ENCODE results near the gene C2.

Gene C2

DNA sequence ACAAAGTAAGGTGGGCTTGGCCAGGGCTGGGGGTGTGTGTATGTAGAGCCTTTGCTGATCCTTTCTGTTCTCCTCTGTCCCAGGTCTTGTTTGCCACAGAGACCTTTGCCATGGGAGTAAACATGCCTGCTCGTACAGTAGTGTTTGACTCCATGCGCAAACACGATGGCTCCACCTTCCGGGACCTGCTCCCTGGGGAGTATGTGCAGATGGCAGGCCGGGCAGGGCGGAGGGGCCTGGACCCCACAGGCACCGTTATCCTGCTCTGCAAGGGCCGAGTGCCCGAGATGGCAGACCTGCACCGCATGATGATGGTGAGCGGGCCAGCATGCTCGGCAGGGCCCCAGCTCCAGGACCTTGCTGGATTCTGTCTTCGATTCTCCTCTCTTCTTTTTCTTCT lies 38.2 kb downstream of the C2 start:
- DNase-seq (ENCODE audit: low read depth) = no peak
- H3K4me3 ChIP-seq (ENCODE audit: low read depth, low read length) = no peak overlapping the region
- TF ChIP-seq MYC (IDR thresholded peaks at IDR 0.05; ENCODE audit: low read depth, low read length) = no peak

DNA sequence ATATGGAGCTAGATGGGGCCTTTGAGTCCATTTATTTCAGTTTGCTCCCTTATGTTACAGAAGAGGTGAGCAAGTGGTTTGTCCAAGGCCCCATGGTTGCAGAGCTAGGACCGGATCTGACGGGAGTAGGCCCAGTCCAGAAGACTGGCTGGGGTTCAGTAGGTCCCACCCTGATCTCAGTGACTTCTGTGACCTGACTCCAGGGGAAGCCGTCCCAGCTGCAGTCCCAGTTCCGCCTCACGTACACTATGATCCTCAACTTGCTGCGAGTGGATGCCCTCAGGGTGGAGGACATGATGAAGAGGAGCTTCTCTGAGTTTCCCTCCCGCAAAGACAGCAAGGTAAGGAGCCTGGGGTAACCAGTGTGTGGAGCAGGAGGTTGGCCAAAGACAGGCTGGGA lies 39.0 kb downstream of the C2 start:
- TF ChIP-seq MAX (IDR thresholded peaks at IDR 0.05; ENCODE audit: low read depth, low read length) (no peak), MYC (IDR thresholded peaks at IDR 0.05; ENCODE audit: low read depth, low read length) (no peak), POLR2A (IDR thresholded peaks at IDR 0.05; ENCODE audit: extremely low read depth, insufficient read length) (no peak)
- TF ChIP-seq, protein P1, sequence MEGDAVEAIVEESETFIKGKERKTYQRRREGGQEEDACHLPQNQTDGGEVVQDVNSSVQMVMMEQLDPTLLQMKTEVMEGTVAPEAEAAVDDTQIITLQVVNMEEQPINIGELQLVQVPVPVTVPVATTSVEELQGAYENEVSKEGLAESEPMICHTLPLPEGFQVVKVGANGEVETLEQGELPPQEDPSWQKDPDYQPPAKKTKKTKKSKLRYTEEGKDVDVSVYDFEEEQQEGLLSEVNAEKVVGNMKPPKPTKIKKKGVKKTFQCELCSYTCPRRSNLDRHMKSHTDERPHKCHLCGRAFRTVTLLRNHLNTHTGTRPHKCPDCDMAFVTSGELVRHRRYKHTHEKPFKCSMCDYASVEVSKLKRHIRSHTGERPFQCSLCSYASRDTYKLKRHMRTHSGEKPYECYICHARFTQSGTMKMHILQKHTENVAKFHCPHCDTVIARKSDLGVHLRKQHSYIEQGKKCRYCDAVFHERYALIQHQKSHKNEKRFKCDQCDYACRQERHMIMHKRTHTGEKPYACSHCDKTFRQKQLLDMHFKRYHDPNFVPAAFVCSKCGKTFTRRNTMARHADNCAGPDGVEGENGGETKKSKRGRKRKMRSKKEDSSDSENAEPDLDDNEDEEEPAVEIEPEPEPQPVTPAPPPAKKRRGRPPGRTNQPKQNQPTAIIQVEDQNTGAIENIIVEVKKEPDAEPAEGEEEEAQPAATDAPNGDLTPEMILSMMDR (IDR thresholded peaks at IDR 0.05; ENCODE audit: low read depth, low read length) = no peak
- DNase-seq (ENCODE audit: low read depth) = no peak
- H3K4me3 ChIP-seq (ENCODE audit: low read depth, low read length) = no peak overlapping the region

DNA sequence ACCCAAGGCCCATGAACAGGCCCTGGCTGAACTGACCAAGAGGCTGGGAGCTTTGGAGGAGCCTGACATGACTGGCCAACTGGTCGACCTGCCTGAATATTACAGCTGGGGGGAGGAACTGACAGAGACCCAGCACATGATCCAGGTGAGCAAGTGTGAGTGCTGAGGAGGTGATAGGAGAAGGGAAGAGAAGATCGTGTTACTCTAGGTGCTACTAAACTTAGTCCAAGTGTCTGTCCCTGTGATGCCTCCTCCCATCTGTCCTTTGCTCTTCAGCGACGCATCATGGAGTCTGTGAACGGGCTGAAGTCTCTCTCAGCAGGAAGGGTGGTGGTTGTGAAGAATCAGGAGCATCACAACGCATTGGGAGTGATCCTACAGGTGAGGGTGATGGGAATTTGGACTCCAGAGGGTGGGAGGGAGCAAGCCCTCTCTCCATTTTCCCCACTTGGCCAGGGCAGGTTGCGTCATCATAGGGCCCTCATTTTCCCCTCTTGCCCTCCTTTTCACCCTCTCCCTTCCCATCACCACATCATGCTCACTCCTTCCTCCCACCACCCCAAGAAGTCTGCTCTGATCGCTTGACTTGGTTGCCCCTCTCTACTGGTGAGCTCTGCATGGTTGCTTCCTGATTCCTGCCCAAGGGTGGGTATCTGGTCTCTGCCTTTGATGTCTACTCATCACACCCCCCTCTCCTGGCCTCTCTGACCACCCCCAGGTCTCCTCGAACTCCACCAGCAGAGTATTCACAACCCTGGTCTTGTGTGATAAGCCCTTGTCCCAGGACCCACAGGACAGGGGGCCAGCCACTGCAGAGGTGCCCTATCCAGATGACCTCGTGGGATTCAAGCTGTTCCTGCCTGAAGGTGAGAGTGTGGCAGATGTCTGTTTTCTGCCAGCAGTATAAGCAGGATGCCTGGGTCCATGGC lies 39.7 kb downstream of the C2 start:
- no peak for TF ChIP-seq MAX (IDR thresholded peaks at IDR 0.05; ENCODE audit: low read depth, low read length)
- TF ChIP-seq MYC (IDR thresholded peaks at IDR 0.05; ENCODE audit: low read depth, low read length) = no peak
- TF ChIP-seq POLR2A (IDR thresholded peaks at IDR 0.05; ENCODE audit: extremely low read depth, insufficient read length) = no peak
- TF ChIP-seq, protein P1 (IDR thresholded peaks at IDR 0.05; ENCODE audit: low read depth, low read length) = no peak
- H3K4me3 ChIP-seq (ENCODE audit: low read depth, low read length) = no peak overlapping the region
- DNase-seq (ENCODE audit: low read depth) = no peak

DNA sequence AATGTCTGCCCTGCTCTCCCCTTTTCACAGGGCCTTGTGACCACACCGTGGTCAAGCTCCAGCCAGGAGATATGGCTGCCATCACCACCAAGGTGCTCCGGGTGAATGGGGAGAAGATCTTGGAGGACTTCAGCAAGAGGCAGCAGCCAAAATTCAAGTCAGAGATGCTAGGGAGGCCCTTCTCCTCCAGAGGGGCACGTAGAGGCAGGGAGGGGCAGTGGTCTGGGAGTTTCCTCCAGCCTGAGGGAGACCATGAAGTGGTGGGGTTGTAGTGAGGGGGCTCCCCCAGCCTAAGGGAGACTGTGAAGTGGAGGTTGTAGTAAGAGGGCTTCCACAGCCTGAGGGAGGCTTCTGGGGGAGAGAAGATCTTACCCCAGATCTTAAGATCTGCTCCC lies 40.4 kb downstream of the C2 start:
- TF ChIP-seq MYC (IDR thresholded peaks at IDR 0.05; ENCODE audit: low read depth, low read length) = no peak
- TF ChIP-seq, protein P1 (IDR thresholded peaks at IDR 0.05; ENCODE audit: low read depth, low read length) = no peak
- no peak for TF ChIP-seq POLR2A (IDR thresholded peaks at IDR 0.05; ENCODE audit: extremely low read depth, insufficient read length)
- TF ChIP-seq MAX (IDR thresholded peaks at IDR 0.05; ENCODE audit: low read depth, low read length) = no peak
- no peak overlapping the region for H3K4me3 ChIP-seq (ENCODE audit: low read depth, low read length)
- DNase-seq (ENCODE audit: low read depth) = no peak

DNA sequence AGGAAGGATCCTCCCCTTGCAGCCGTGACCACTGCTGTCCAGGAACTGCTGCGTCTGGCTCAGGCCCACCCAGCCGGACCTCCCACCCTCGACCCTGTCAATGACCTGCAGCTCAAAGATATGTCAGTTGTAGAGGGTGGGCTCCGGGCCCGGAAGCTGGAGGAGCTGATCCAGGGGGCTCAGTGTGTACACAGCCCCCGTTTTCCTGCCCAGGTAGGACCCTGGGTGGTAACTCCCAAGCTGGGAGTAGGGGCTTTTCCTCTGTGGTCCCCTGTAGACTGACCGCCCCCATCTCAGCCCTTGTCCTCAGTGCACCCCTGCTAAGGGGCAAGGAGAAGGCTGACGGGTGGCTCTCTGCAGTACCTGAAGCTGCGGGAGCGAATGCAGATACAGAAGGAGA lies 40.8 kb downstream of the C2 start:
- DNase-seq (ENCODE audit: low read depth) = no peak
- no peak overlapping the region for H3K4me3 ChIP-seq (ENCODE audit: low read depth, low read length)
- TF ChIP-seq MAX (IDR thresholded peaks at IDR 0.05; ENCODE audit: low read depth, low read length) (no peak), POLR2A (IDR thresholded peaks at IDR 0.05; ENCODE audit: extremely low read depth, insufficient read length) (no peak), MYC (IDR thresholded peaks at IDR 0.05; ENCODE audit: low read depth, low read length) (no peak)
- TF ChIP-seq, protein P1 (IDR thresholded peaks at IDR 0.05; ENCODE audit: low read depth, low read length) = no peak

- TF ChIP-seq MAX (IDR thresholded peaks at IDR 0.05; ENCODE audit: low read depth, low read length) (no peak), MYC (IDR thresholded peaks at IDR 0.05; ENCODE audit: low read depth, low read length) (no peak), POLR2A (IDR thresholded peaks at IDR 0.05; ENCODE audit: extremely low read depth, insufficient read length) (no peak)
- TF ChIP-seq, protein P1 (IDR thresholded peaks at IDR 0.05; ENCODE audit: low read depth, low read length) = no peak
- no peak overlapping the region for H3K4me3 ChIP-seq (ENCODE audit: low read depth, low read length)
- no peak for DNase-seq (ENCODE audit: low read depth)
These were observed 41.5 kb downstream of the C2 start for GRCh38 chr6:31968791-31969711.
